GM12891 (cell line): ENCODE measurements around the gene DGAT2.

Source experiments
- POLR2A ChIP-seq: IDR thresholded peaks from 2 replicates; pipeline ENCODE4 v1.6.1; 2011; ENCODE audit warnings: low read depth, low read length, control low read depth
- POLR2AphosphoS5 ChIP-seq: IDR thresholded peaks from 2 replicates; pipeline ENCODE4 v1.6.1; 2011; ENCODE audit warnings: low read depth, low read length, control low read depth

DNA sequence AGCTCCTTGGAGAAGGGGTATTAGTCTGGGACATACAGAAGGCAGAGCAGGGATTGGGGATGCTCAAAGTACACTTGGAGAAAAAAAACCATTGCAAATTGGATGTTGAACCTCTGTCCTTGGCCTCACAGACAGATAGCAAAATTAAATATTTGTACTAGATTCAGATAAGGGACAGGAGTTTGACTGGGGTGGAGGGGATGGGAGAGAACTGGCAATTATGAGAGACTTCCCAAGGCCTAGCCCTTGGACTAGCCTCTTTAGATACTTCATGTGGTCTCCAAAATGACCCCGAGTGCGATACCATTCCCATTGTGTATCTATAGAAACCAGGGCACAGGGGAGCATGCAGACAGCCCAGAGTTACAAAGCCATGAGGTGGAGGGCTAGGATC is 15.5 kb downstream of the DGAT2 start:
- TF ChIP-seq POLR2A (no peak), POLR2AphosphoS5 (no peak)
